GM18505 (cell line): ENCODE measurements around the gene DOCK4.

ENCODE experiments used
- ATAC-seq: cut with Tn5 transposase; IDR thresholded peaks from one replicate; pipeline ENCODE4 v1.9.1; 2021; ENCODE audit not compliant: unreplicated experiment
- POLR2A ChIP-seq: IDR thresholded peaks from 4 replicates; pipeline ENCODE4 v1.6.1; 2011; ENCODE audit warnings: borderline replicate concordance; ENCODE audit not compliant: insufficient read depth, insufficient read length; ENCODE audit errors: extremely low read depth

The DOCK4 gene

DNA sequence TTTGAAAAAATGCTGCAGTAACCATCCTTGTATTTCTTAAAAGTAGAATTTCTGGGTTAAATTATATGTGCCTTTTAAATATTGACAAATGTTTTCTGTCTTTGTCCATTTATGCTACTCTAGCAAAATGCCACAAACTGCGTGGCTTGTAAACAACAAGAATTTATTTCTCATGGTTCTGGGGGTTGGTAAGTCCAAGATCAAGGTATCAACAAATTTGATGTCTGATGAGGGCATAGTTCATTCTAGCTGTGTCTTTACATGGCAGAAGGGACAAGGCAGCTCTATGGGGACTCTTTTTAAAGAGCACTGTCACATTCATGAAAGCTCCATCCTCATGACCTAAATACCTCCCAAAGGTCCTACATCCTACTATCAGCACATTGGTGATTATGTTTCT, 27.9 kb upstream of the DOCK4 start:
- no peak for ATAC-seq
- no peak for TF ChIP-seq POLR2A

- no peak for ATAC-seq
- no peak for TF ChIP-seq POLR2A
Observed at GRCh38 chr7:112233048-112233697, 27.0 kb upstream of the DOCK4 start.

GRCh38 chr7:112232212-112232978, 26.2 kb upstream of the DOCK4 start:
- no peak for TF ChIP-seq POLR2A
- ATAC-seq: no peak

GRCh38 chr7:112228632-112229031, 22.4 kb upstream of the DOCK4 start:
- TF ChIP-seq POLR2A: no peak
- ATAC-seq: no peak

DNA sequence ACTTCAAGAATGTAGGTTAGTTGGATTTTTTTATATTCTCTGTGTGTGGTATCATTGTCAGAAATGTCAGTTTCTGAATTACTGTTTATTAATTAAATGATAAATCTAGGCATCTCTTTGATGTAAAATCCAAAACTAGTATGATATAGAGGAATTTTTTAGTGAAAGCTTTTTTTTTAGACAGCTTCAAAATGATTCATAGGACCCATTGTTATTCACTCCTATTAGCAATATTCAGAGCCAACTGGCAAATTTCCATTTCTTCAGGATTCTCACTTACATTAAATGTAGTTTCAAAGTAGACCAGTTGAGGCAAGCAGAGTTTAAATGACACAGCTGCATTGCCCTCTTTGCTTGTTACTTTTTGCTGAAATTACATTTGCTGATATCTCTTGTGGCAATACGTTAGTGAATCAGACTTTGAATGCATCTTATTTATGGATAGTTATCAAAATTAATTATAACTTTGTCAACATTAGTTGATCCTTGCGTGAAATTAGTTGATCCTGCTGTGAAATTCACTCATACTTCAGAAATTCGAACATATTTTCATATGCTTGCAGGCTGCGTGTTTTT, 20.6 kb upstream of the DOCK4 start:
- TF ChIP-seq POLR2A: no peak
- ATAC-seq: no peak

DNA sequence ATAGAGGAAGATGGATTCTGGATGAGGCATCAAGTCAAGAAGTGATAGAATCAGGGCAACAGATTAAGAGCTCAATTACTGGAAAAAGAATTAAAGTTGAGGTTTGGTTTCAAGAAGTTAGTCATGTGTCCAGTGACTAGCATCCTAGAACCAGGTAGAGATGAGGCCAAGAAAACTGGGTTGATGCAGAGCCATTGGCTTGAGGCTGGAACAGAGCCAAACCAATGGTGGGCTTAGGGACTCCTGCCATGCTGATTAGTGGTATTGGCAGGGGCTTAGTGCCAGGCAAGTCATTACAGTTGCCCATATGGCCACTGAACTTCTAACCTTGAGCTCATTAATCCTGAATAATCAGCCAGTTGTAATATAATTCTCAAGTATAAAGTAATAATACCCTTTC, 18.8 kb upstream of the DOCK4 start:
- no peak for TF ChIP-seq POLR2A
- no peak for ATAC-seq

GRCh38 chr7:112224186-112224585, 18.0 kb upstream of the DOCK4 start:
- ATAC-seq: no peak
- TF ChIP-seq POLR2A: no peak

DNA sequence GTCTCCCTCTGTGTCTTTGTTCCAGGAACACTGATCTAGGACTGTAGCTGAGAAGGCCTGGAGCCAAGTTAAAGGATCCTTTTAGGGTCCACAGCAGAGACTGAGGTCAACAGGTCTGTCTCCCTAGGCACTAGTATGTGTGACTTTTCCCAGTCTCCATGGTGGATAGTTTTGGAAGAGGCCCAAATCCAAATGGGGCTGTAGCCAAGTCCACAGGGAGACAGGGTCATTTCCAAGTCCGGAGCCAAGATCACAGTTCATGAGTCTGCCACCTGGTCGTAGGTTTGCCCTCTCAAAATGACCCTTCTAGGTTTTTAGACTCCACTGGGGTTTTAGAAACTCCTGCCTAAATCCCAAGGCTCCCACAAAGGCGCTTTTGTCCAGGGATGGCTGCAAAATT, 17.1 kb upstream of the DOCK4 start:
- ATAC-seq: no peak
- no peak for TF ChIP-seq POLR2A

DNA sequence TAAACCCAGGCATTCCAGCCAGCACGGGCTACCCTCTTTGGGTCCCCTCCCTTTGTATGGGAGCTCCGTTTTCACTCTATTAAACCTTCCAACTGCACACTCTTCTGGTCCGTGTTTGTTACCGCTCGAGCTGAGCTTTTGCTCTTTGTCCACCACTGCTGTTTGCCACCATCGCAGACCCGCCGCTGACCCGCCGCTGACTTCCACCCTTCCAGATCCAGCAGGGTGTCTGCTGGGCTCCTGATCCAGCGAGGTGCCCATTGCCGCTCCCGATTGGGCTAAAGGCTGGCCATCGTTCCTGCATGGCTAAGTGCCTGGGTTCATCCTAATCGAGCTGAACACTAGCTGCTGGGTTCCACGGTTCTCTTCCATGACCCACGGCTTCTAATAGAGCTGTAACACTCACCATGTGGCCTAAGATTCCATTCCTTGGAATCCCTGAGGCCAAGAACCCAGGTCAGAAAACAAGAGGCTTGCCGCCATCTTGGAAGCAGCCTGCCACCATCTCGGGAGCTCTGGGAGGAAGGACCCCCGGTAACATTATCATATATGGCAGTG, 14.8 kb upstream of the DOCK4 start:
- ATAC-seq: no peak
- no peak for TF ChIP-seq POLR2A

DNA sequence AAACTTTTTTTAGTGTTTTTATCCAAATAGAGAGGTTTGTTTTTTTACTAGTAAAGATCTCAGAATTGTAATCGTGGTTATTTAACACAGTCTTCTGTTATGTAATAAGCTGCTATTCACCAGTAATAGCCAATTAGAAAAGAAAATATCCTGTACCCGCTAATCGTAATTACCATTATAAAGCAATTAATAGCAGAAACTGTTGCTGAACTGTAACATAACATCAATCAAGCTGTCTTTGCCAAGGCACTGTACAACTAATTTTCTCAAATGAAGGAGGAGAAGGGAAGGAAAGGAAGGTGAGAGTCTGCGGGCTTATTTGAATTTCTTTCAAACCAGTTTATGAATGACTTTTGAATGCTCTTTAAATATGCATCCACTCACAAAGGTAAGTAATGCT, 9.6 kb upstream of the DOCK4 start:
- no peak for ATAC-seq
- TF ChIP-seq POLR2A: no peak

DNA sequence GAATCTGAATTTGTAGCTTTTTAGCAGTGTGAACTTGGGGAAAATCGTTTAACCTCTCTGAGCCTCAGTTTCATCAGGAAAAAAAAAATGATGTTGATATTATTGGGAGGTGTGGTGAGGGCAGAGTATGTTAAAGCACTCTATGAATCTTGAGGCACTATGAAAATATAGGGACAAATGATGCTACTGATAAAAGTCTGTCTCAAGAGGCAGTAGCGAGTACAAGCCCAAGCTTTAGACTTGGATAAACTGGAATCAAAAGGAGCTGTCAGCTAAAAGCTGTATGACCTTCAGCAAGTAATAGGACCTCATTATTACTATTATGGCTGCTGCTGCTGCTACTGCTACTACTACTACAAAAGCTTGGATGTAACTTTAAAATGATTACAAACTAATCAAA, 8.7 kb upstream of the DOCK4 start:
- no peak for TF ChIP-seq POLR2A
- ATAC-seq: no peak

- TF ChIP-seq POLR2A: no peak
- ATAC-seq: no peak
Observed at GRCh38 chr7:112214268-112214667, 8.1 kb upstream of the DOCK4 start.

- TF ChIP-seq POLR2A: no peak
Observed at GRCh38 chr7:112213735-112214134, 7.5 kb upstream of the DOCK4 start.

GRCh38 chr7:112212571-112212970, 6.4 kb upstream of the DOCK4 start:
- TF ChIP-seq POLR2A: no peak
- ATAC-seq: no peak

More at GRCh38 chr7:112213735-112214134, 7.5 kb upstream of the DOCK4 start:
- no peak for ATAC-seq

DNA sequence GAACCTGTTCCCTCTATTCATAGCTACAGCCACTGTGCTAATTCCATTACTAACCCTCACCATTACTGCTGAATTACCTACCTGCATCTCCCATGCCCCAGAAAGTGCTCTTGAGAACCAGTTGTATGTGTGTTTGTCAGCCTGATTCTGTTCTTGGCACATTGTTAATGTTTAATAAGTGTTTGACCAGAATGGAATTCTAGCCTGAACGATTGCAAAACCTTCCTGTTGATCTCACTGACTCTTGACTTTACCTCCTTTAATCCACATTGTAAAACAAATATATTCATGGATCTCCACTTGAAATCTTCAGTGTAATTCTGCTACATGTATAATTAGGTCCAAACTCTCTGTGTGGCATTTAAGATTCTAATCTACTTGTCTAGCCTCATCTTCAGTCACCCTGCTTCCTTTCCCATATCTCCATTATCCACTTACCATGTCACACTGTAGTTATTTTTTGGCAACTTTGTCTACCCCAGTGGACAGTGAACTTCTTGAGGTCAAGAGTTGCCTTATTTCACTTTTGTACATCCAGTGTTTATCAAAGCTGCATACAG, 5.2 kb upstream of the DOCK4 start:
- TF ChIP-seq POLR2A: no peak
- ATAC-seq: no peak
